AG09309 (cell line): ENCODE data around the gene MX1.
A peak's percentile ranks its signal among the peaks of the same experiment; 100 is the strongest.
"Not testable (repeated sequence)": the region's sequence is repeated elsewhere in the genome, so short reads cannot be mapped to it uniquely, and the experiment has no call there.

ENCODE experiments used
- DNase-seq: peaks from one replicate; pipeline ENCODE4 v3.0.0-alpha.2; 2010; ENCODE audit warnings: low read depth
- H3K4me3 ChIP-seq: 2 replicates; pipeline ENCODE4 v1.5.1; 2011; ENCODE audit warnings: mild to moderate bottlenecking, low read depth, low read length, moderate library complexity; ENCODE audit not compliant: control insufficient read depth
- TF ChIP-seq, protein P1 (sequence below): IDR thresholded peaks from 2 replicates; pipeline ENCODE4 v1.5.1; 2011; ENCODE audit warnings: mild to moderate bottlenecking, low read depth, low read length, inconsistent platforms; ENCODE audit not compliant: insufficient read depth, control insufficient read depth; ENCODE audit errors: missing control alignments

The MX1 gene

GRCh38 chr21:41405321-41405720 is 20.7 kb upstream of the MX1 start:
- H3K4me3 ChIP-seq, result no peak overlapping the region
- no peak for DNase-seq
- TF ChIP-seq, protein P1, sequence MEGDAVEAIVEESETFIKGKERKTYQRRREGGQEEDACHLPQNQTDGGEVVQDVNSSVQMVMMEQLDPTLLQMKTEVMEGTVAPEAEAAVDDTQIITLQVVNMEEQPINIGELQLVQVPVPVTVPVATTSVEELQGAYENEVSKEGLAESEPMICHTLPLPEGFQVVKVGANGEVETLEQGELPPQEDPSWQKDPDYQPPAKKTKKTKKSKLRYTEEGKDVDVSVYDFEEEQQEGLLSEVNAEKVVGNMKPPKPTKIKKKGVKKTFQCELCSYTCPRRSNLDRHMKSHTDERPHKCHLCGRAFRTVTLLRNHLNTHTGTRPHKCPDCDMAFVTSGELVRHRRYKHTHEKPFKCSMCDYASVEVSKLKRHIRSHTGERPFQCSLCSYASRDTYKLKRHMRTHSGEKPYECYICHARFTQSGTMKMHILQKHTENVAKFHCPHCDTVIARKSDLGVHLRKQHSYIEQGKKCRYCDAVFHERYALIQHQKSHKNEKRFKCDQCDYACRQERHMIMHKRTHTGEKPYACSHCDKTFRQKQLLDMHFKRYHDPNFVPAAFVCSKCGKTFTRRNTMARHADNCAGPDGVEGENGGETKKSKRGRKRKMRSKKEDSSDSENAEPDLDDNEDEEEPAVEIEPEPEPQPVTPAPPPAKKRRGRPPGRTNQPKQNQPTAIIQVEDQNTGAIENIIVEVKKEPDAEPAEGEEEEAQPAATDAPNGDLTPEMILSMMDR, result no peak

GRCh38 chr21:41406340-41406739 is 19.7 kb upstream of the MX1 start:
- TF ChIP-seq, protein P1, result no peak
- no peak overlapping the region for H3K4me3 ChIP-seq
- DNase-seq, result no peak

DNA sequence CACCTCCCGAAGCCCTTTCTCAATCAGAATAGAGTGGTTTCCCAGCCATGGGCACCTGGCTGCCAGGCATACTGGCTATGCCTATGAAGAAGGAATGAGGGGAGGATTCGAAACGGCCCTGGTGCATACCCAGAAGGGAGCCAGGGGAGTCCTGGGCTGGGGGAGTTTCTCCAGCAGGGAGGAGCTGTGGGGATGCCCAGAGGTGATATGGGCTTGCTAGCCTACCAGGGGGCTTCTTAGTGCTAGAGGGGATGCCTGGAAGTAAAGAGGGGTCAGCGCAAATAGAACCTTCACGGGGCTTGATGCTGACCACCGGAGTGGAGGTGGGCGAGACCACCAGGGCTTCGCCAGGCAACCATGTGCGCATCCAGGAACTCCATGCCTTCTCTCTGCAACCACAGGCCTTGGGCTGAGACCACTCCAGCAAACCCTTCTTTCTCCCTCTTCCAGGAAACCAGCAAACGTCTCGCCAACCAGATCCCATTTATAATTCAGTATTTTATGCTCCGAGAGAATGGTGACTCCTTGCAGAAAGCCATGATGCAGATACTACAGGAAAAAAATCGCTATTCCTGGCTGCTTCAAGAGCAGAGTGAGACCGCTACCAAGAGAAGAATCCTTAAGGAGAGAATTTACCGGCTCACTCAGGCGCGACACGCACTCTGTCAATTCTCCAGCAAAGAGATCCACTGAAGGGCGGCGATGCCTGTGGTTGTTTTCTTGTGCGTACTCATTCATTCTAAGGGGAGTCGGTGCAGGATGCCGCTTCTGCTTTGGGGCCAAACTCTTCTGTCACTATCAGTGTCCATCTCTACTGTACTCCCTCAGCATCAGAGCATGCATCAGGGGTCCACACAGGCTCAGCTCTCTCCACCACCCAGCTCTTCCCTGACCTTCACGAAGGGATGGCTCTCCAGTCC is 18.2 kb upstream of the MX1 start:
- DNase-seq, result no peak
- TF ChIP-seq, protein P1, result no peak
- H3K4me3 ChIP-seq, result no peak overlapping the region

DNA sequence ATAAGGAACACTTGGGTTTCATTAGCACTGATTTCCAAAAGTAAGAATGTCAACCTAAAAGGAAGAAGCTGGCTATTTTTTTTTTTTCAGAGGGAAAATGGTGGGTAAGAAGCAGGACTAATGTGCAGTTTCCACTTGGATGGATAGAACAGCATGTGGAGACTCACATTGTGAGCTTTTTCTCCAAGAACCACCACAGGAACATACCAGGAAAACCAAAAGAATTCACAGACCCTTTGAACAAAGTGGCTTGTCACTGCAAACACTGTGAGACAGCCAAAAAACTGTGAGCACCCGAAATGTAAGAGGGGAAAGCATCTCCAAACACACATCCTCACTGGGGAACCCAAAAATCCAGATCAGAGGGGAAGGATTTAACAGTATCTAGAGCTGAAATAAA is 15.7 kb upstream of the MX1 start:
- no peak overlapping the region for H3K4me3 ChIP-seq
- no peak for DNase-seq
- TF ChIP-seq, protein P1, result no peak

DNA sequence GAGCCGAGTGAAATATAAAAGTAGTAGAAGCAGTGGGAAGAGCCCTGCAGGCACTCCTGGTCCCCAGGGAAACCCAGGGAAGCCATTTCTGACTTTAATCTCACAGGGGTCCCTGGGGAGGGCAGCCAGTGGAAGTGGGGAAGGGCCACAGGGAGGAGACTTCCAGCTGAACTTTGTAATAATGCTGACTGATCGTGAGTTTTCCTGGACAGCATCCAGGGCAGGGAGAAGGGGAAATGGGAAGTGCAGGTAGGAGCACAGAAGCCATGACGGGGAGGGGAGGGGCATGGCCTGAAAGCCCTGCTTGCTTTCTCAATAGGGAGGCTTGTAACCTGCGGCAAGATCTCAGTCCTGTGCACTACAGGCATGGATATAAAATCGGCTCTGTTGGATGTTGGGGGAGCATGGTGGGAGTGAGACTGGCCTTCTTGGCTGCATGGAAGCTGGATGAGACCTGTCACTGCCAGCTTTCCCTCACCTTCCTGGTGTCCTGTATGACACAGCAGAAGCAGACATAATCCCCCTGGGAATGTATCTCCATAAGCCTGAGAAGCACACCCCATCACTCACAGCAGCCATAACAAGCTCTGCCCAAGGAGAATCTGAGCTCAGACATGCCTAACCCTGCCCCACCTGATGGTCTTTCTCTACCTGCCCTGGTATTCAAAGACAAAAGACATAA is 15.1 kb upstream of the MX1 start:
- TF ChIP-seq, protein P1, result no peak
- no peak overlapping the region for H3K4me3 ChIP-seq
- no peak for DNase-seq

DNA sequence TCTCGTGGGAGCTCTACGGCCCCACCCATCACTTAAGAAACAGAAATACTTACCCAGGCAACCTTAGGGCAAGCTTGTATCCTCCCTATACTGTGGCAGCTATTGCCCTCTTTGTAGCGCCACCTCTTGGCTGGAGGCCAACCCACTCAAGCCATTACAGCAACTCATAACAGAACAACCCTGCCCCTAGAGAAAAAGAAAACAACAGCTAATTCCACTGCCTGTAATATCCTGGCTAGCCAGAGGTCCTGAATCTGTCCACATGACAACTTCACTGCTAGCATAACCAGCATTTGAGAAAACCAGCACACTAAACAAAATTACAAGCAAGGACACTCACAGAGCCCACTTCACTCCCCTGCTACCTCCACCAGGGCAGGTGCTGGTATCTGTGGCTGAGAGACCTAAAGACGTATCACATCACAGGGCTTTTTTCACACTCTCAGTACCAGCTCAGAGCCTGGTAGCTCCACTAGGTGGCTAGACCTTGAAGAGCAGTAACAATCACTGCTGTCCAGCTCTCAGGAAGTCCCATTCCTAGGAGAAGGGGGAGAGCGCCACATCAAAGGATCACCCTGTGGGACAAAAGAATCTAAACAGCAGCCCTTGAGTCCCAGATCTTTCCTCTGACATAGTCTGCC is 14.5 kb upstream of the MX1 start:
- no peak for DNase-seq
- no peak overlapping the region for H3K4me3 ChIP-seq
- TF ChIP-seq, protein P1, result peak; percentile 24

DNA sequence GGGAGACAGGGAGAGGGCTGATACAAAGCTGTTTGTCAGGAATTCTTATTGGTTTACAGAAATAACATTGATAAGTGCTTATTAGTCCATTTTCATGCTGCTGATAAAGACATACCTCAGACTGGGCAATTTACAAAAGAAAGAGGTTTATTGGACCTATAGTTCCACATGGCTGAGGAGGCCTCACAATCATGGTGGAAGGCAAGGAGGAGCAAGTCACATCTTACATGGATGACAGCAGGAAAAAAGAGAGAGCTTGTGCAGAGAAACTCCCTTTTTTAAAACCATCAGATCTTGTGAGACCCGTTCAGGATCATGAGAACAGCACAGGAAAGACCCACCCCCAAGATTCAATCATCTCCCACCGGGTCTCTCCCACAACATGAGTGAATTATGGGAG is 8.5 kb upstream of the MX1 start:
- not testable (repeated sequence) for H3K4me3 ChIP-seq, DNase-seq
